ENCODE data around the gene WDR70.

Gene WDR70

GRCh38 chr5:37730896-37731455, 351.9 kb downstream of the WDR70 start:
- no peak for DNase-seq

- DNase-seq, result no peak
Measured at GRCh38 chr5:37734114-37734513, 355.0 kb downstream of the WDR70 start.

DNA sequence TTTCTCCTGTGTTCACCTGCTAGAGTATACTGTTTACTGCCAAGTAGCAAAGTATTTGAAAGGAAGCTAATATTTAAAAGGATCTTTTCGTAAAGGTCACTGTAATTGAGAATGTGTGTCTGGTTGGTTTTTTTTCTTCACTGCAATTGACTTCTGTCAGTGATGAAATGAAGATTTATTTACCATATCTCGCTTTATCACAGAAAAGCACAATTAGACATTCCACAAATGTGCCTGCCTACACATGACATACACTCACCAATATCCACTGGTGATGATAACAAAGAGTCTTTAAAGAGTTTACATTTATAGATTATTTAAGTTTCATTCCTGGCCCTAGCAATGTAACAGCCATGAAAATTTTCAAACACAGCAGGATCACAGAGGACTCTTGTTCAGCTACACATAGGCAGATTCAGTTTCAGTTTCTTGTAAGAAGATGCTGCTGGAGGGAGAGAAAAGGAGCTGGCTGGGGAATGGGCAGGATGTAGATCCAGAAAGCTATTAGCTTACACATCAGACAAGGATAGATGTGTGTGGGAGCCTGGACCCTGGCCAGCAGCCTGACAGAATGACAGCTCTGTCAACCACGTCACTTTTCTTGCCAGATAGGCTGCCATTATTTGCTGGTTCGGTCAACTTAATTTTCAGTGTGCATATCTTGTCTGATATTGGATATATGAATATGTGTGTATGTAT, 356.7 kb downstream of the WDR70 start:
- DNase-seq, result no peak

- no peak for DNase-seq
Measured at GRCh38 chr5:37736397-37736796, 357.3 kb downstream of the WDR70 start.

- DNase-seq, result no peak
Measured at GRCh38 chr5:37737326-37738056, 358.4 kb downstream of the WDR70 start.

DNA sequence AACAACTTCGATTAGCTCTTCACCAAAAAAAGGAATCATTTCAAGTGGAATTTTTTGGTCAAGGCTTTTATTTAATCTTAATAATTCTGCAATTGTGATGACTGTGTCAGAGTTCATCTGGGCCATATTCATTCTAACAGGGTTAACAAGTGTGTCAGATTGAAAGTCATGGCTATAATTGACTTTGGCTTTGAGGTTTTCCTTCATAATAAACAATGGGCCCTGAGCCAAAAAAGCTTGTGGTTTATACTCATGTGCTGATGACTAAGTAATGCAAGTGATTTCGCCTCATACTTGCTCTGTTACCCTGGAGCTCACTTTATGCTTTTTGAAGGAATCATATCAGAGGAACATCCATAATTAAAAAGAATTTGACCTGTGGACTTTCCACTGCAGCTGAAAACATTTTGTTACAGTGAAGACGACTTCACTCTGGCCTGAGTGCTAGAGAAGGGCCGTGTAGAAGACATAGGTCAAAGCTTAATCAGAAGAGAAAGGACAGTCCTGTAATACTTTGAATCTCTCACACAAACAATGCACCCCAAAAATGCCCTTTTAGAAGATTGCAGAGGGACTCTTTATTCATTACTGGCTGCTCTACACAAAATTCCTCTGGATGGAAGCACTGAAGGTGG, 359.1 kb downstream of the WDR70 start:
- DNase-seq, result no peak

GRCh38 chr5:37738865-37739488, 359.9 kb downstream of the WDR70 start:
- DNase-seq, result no peak

DNA sequence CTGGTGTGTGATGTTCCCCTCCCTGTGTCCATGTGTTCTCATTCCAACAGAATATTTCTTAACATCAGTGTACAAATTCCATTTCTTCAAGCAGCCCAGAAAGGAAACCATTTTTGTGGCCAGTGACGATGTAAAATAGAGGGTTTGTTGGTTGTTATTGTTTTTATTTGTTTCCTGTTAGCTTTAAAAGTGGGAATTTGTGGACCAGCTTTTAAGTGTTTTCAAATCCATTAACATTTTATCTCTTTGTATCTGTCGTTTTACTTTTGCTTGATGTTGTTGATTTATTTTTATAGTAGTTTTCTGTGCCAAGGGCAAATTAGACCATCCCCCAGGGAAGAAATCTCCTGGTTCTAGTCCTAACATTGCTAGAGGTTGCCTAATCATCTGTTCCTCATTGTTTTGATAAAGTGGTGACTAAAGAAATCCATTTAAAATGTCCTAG, 360.7 kb downstream of the WDR70 start:
- no peak for DNase-seq

DNA sequence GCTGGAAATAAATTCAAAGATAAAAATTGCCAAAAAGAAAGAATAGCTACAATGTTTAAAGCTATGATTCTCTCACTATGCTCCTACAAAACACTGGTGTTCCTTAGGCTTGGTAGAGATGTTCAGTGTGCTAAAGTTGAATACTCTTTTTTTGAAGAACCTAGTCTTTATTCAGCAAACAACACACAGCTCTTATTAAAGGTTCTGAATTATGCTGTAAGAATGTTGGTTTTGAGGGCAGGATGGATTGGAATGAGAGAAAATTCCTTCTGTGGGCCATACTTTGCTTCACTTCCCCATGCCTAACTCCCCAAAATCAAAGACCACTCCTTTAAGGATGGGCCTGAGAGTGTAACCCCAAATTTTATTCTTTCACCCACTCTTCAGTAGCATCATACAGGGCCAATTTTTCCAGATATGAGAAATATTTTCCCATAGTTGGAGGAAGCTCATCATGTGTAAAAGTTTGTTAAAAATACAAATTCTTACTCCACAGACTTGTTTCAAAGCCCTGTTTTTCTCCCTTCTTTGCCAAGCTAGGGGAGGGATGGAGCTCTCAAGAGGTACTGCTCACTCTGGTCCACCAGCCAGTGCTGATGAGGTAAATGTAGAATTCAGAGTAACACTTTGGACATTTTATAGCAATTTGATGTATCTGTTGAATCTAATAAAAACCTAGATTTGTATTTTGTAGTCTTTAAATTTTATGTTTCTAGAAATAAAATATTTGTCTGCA, 361.4 kb downstream of the WDR70 start:
- DNase-seq, result no peak

DNA sequence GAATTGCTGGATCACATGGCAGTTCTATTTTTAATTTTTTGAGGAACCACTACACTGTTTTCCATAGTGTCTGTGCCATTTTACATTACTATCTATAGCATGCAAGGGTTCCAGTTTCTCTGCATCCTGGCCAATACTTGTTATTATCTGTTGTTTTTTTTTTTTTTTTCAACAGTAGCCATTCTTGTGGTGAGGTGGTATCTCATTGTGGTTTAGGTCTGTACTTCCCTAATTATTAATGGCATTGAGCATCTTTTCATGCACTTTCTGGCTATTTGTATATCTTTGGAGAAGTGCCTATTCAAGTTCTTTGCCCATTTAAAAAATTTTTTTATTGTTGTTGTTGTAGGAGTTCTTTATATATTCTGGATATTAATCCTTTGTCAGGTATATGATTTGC, 363.0 kb downstream of the WDR70 start:
- DNase-seq, result no peak

GRCh38 chr5:37751227-37751626, 372.1 kb downstream of the WDR70 start:
- DNase-seq, result no peak

GRCh38 chr5:37754976-37755375, 375.9 kb downstream of the WDR70 start:
- no peak for DNase-seq

DNA sequence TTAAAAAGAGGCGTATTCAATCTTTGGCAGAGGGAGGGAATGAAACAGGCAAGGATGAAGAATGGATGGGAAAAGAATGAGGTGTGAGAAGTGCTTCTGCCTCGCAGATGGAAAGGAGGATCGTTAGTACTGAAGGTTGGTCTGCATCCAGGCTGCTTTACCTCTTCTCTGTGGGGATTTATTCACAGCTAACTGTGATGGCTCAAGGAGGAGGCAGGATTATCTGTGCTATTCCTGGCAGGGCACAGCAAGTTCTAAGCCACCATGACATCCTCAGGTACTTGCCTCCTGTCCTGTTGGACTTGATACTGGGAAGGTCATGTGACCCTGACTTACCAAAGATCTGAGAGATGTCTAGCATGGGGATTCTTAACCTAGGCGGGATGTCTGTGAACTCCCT, 376.5 kb downstream of the WDR70 start:
- no peak for DNase-seq

GRCh38 chr5:37756248-37756647, 377.1 kb downstream of the WDR70 start:
- no peak for DNase-seq

DNA sequence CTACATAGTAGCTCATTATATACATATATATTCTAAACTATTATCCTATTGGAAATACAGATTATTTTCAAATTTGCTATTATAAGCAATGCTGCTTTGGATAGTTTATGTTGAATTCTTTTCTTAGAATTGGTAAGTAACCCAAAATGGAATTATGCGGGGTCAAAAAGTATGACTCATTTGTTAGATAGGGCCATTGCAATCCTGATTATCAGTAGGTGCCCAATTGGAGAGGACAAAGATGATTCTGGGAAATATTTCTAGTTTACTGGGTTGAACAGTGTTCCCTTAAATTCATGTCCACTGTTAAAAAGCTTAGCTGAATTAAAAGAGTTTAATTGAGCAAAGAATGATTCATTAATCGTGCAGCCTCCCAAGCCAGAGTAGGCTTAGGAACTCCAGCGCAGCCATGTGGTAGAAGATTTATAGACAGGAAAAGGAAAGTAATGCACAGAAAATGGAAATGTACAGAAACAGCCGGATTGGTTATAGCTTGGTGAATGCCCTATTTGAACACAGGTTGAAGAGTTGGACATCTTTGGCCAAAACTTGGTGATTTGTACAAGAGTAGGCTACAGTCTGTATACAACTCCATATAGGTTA, 379.0 kb downstream of the WDR70 start:
- no peak for DNase-seq

DNA sequence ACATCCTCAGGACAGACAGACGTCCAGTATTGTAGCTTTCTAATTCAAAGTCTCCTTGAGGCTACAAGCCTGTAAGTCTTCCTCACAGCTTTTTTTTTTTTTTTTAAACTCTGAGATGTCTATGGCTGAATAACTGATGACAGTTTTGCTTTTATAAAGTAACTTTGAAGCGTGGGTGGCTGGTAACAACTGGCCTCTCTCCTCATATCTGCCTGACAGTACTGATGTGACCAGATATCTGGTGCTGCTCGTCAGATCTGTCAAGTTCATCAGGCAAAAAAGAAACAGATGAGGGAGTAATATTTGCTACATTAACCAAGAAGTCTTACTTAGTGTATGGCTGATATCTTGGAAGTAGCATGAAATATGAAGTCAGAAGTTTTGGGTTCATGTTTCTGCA, 388.1 kb downstream of the WDR70 start:
- no peak for DNase-seq

- DNase-seq, result no peak
Measured at GRCh38 chr5:37767961-37768360, 388.8 kb downstream of the WDR70 start.

GRCh38 chr5:37768371-37768770, 389.3 kb downstream of the WDR70 start:
- no peak for DNase-seq

DNA sequence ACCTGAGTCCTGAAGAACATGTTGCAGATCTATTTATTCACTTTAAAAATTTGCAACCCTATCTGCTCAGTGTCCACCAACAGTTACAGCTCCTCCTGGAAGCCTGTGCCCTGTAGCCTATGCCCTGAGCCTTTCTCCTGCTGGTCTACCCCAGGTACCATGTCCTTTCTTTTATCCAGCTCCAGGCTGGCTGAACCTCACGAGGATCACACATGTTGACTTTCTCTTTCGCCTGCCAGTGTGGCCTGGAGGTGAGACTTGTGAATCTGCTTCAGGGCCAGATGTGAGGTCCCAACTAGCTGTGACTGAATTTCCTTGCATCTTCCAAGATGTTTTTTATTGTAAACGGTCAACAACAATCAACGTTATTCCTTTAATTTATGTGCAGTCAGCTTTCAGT, 390.0 kb downstream of the WDR70 start:
- no peak for DNase-seq

GRCh38 chr5:37769840-37770239, 390.7 kb downstream of the WDR70 start:
- no peak for DNase-seq

GRCh38 chr5:37770786-37771185, 391.7 kb downstream of the WDR70 start:
- no peak for DNase-seq

DNA sequence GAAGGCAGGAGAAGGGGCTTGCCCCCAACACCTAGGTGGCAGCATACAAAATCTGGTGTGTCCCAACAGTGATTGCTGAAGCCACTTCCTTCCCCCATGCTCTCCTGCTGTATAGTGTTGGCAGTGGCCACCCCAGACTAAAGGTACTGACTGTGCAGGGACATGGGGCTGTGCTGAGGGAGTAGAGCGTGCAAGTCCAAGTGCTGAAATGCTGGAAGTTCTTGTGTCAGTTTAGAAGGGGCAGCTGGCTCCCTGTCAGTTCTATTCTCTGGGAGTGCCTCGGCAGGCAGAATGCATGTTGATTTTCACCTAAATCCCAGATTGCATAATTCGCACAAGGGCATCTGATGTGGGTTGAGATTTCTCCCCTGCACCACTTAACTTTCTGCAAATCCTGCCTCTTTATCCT, 392.1 kb downstream of the WDR70 start:
- DNase-seq, result no peak

Measured in NCI-H2227 treated with DMSO at 0.1 percent for 48 hours (cell line).